Breast epithelium (tissue), 4 donors: ENCODE data around the gene RCOR1. TPM values are rescaled to one million over a fixed set of nuclear protein-coding genes. Genes with fewer than 3 reads are reported as not detected.
"Not testable (repeated sequence)": the region's sequence is repeated elsewhere in the genome, so short reads cannot be mapped to it uniquely, and the experiment has no call there.

Experiments used
- DNase-seq, 2 donors: peaks; one replicate each; pipeline ENCODE4 v3.0.0-alpha.2; 2019; ENCODE audit warnings: low spot score in 2 of 2
- H3K27ac ChIP-seq, 2 donors: fragments of 200-600 bp; sonication (generic) in 1 of 2; one replicate each; pipeline ENCODE4 v1.5.1; 2016 to 2019; ENCODE audit warnings: mild to moderate bottlenecking in 1 of 2
- H3K27me3 ChIP-seq, 2 donors: fragments of 200-600 bp; sonication (generic) in 1 of 2; one replicate each; pipeline versions ENCODE4 v1.5.1 to v1.6.0; 2017 to 2019; ENCODE audit warnings: control low read depth in 1 of 2, mild to moderate bottlenecking in 1 of 2
- H3K36me3 ChIP-seq: fragments of 200-600 bp; one replicate; pipeline ENCODE4 v1.5.1; 2019
- H3K4me1 ChIP-seq, 2 donors: fragments of 200-600 bp; sonication (generic); one replicate each; pipeline ENCODE4 v1.5.1; 2016 to 2019; ENCODE audit warnings: control low read depth in 1 of 2
- H3K4me3 ChIP-seq, 3 donors: fragments of 200-600 bp; sonication (generic); 1 replicate in 2 of 3; 2 replicates in 1 of 3; pipeline ENCODE4 v1.5.1; 2016 to 2019; ENCODE audit warnings: mild to moderate bottlenecking in 3 of 3, moderate library complexity in 2 of 3
- H3K9me3 ChIP-seq, 2 donors: fragments of 200-600 bp; sonication (generic) in 1 of 2; one replicate each; pipeline ENCODE4 v1.5.1; 2016 to 2019; ENCODE audit warnings: control low read depth in 1 of 2
- POLR2A ChIP-seq: fragments of 450-650 bp; IDR thresholded peaks from one replicate; pipeline ENCODE4 v1.6.1; 2016; ENCODE audit warnings: antibody characterized with exemption, mild to moderate bottlenecking, moderate library complexity
- POLR2AphosphoS5 ChIP-seq, 3 donors: sonication (generic); formaldehyde crosslinking; IDR thresholded peaks; one replicate each; pipeline ENCODE4 v1.6.1; 2017; ENCODE audit warnings: antibody characterized with exemption in 3 of 3
- intact Hi-C: fragments of 100-400 bp; cut with DNase I; formaldehyde crosslinking; loops from one replicate; pipeline ENCODE4 v1.15.1; 2023; ENCODE audit warnings: low total_unique reads
- total RNA-seq, 3 donors: library from RNA; depleted of rRNA; stranded (reverse); fragments of >200 nt; gene quantifications; one replicate each; pipeline ENCODE4 v1.1.0, GENCODE V29; 2016
- TF ChIP-seq, protein P1 (sequence below), 3 donors: fragments of 450-650 bp; IDR thresholded peaks; one replicate each; pipeline ENCODE4 v1.5.1; 2016 to 2017; ENCODE audit warnings: antibody characterized with exemption in 3 of 3, mild to moderate bottlenecking in 3 of 3, moderate library complexity in 3 of 3

The RCOR1 gene
- total RNA-seq, 3 donors from 2014 or later: 15.7 to 21.8 (median 20.3) TPM

DNA sequence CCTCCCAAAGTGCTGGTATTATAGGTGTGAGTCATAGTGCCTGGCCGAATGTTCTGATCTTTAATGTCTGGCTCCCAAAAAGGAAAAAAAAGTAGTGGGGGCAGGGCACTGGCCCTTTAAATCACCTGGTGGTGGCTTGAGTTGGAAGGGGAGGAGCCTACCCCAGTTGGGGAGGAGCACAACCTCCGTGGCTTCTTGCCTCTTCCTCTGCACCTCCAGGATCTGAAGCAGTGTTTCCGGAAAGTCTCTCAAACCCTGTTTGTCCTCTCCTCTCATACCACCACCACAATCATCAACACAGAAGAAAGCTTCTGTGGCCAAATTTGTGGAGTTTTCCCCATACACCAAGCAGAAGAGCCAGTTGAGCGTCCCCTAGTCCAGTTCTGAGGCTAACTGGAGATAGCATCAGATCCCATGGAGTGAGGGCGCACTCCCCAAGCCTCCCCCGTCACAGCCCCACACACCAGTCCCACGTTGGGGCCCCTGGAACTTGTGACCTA lies 24.3 kb upstream of the RCOR1 start:
- Histone ChIP-seq H3K36me3 (no peaks in the 10 kb centered on the region), H3K27me3 (no peaks in the 10 kb centered on the region), H3K9me3 (no peaks in the 10 kb centered on the region), H3K4me3 (no peak overlapping the region), H3K4me1 (no peaks in the 10 kb centered on the region), H3K27ac (no peak overlapping the region)
- DNase-seq: no peak
- no peak for TF ChIP-seq POLR2A
- TF ChIP-seq, protein P1, sequence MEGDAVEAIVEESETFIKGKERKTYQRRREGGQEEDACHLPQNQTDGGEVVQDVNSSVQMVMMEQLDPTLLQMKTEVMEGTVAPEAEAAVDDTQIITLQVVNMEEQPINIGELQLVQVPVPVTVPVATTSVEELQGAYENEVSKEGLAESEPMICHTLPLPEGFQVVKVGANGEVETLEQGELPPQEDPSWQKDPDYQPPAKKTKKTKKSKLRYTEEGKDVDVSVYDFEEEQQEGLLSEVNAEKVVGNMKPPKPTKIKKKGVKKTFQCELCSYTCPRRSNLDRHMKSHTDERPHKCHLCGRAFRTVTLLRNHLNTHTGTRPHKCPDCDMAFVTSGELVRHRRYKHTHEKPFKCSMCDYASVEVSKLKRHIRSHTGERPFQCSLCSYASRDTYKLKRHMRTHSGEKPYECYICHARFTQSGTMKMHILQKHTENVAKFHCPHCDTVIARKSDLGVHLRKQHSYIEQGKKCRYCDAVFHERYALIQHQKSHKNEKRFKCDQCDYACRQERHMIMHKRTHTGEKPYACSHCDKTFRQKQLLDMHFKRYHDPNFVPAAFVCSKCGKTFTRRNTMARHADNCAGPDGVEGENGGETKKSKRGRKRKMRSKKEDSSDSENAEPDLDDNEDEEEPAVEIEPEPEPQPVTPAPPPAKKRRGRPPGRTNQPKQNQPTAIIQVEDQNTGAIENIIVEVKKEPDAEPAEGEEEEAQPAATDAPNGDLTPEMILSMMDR (IDR thresholded peaks at IDR 0.05): no peak
- no peak for TF ChIP-seq POLR2AphosphoS5 (IDR thresholded peaks at IDR 0.05)
- intact Hi-C loops: no loop called here

DNA sequence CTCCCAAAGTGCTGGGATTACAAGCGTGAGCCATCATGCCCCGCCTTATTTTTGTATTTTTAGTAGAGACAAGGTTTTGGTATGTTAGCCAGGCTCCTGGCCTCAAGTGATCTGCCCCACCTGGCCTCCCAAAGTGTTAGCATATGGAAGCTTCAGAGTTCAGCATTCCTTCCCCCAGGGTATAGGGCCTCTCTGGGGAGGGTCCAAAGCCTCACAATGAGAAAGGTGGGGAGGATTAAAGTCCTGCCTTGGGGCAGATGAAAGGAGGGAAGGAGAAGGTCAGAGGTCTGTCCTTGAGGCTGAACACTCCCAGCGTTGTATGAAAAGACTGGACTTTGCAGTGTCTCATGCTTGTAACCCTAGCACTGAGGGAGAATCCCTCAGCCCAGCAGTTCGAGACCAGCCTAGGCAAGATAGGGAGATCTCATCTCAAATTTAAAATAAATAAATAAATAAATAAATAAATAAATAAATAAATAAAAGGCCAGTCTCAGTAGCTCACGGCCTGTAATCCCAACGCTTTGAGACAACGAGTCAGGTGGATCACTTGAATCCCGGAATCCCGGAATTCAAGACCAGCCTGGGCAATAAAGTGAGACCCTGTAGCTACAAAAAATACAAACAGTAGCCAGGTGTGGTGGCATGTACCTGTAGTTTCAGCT lies 22.0 kb upstream of the RCOR1 start:
- no peak for DNase-seq
- Histone ChIP-seq H3K4me3 (no peak overlapping the region), H3K9me3 (no peaks in the 10 kb centered on the region), H3K36me3 (no peaks in the 10 kb centered on the region), H3K27ac (no peak overlapping the region), H3K27me3 (no peaks in the 10 kb centered on the region), H3K4me1 (no peaks in the 10 kb centered on the region)
- TF ChIP-seq POLR2A: no peak
- TF ChIP-seq, protein P1 (IDR thresholded peaks at IDR 0.05): no peak
- TF ChIP-seq POLR2AphosphoS5 (IDR thresholded peaks at IDR 0.05): no peak
- intact Hi-C loops: no loop called here

- intact Hi-C loops: no loop called here
- no peak for TF ChIP-seq POLR2A
- TF ChIP-seq POLR2AphosphoS5 (IDR thresholded peaks at IDR 0.05): no peak
- TF ChIP-seq, protein P1 (IDR thresholded peaks at IDR 0.05): no peak
- no peak overlapping the region for H3K4me3 ChIP-seq
- H3K36me3 ChIP-seq: no peaks in the 10 kb centered on the region
- no peak overlapping the region for H3K27ac ChIP-seq
- no peaks in the 10 kb centered on the region for H3K27me3 ChIP-seq
- no peaks in the 10 kb centered on the region for H3K9me3 ChIP-seq
- no peak for DNase-seq
- no peaks in the 10 kb centered on the region for H3K4me1 ChIP-seq
These were observed 21.4 kb upstream of the RCOR1 start for GRCh38 chr14:102571043-102571442.

DNA sequence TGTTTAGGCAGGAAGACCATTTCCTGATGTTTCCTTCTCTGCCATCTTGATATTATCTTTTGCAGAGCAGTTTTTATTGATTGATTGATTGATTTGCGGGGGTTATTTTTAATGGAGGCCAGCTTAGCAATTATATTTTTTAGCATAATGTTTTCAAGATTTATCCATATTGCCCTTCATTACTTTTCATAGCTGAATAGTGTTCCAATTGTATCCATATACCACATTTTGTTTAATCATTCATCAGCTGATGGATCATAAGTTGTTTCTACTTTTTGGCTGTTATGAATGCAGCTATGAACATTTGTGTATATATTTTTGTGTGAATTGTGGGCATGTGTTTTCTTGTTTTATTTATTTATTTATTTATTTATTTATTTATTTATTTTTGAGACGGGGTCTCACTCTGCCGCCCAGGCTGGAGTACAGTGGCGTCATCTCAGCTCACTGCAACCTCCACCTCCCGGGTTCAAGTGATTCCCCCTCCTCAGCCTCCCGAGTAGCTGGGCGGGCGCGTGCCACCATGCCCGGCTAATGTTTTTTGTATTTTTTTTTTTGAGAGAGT lies 20.9 kb upstream of the RCOR1 start:
- Histone ChIP-seq H3K27me3 (no peaks in the 10 kb centered on the region), H3K36me3 (no peaks in the 10 kb centered on the region), H3K4me3 (no peak overlapping the region), H3K27ac (no peak overlapping the region), H3K4me1 (no peaks in the 10 kb centered on the region), H3K9me3 (no peaks in the 10 kb centered on the region)
- no peak for DNase-seq
- TF ChIP-seq POLR2A: no peak
- intact Hi-C loops: no loop called here

DNA sequence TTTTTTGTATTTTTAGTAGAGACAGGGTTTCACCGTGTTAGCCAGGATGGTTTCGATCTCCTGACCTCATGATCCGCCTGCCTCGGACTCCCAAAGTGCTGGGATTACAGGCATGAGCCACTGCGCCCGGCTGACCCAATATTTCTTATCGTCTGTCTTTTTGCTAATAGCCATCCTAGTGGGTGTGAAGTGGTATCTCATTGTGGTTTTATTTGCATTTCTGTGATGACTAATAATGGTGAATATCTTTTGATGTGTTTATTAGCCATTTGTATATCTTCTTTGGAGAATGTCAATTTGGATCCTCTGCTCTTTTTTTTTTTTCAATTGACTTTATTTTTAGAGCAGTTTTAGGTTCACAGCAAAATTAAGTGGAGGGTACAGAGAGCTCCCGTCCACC lies 19.3 kb upstream of the RCOR1 start:
- H3K27me3 ChIP-seq, DNase-seq, H3K27ac ChIP-seq, H3K9me3 ChIP-seq, intact Hi-C loops, H3K4me3 ChIP-seq, H3K36me3 ChIP-seq, H3K4me1 ChIP-seq: not testable (repeated sequence)

DNA sequence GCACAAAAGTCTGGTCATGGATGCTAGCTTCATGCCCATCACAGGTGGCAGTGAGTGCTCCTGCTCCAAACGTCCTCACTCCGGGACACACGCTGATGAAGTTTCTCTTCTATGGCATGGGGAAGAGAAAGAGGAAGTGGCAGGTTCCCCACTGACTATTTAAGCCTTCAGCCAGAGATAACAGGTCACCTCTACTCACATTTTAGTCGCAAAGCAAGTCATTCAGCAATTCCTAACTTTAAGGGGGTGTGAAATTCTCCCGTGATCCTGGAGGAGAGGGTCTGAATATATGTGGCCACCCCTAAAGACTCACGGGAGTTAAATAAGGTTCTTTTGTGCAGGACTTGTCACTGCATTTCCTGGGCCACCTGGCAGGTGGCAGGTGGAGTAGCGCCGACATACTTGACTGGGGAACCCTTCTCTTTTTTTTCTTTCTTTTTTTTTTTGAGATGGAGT lies 18.8 kb upstream of the RCOR1 start:
- DNase-seq: no peak
- intact Hi-C loops: no loop called here
- Histone ChIP-seq H3K4me1 (no peaks in the 10 kb centered on the region), H3K27me3 (no peaks in the 10 kb centered on the region), H3K9me3 (no peaks in the 10 kb centered on the region), H3K36me3 (no peaks in the 10 kb centered on the region), H3K27ac (no peak overlapping the region), H3K4me3 (no peak overlapping the region)
- no peak for TF ChIP-seq POLR2A
- TF ChIP-seq POLR2AphosphoS5 (IDR thresholded peaks at IDR 0.05): no peak
- TF ChIP-seq, protein P1 (IDR thresholded peaks at IDR 0.05): no peak
